Mucosa of rectum (tissue), 2 donors: Measurements from ENCODE around the gene FHOD3.

Source experiments
- H3K27ac ChIP-seq, 2 donors: one replicate each; pipeline ENCODE4 v1.7.0; 2013; ENCODE audit warnings: inconsistent platforms in 2 of 2, low read depth in 2 of 2, low read length in 2 of 2
- H3K27me3 ChIP-seq, 2 donors: one replicate each; pipeline ENCODE4 v1.7.0; 2013; ENCODE audit warnings: low read length in 2 of 2; ENCODE audit not compliant: control insufficient read depth in 2 of 2, insufficient read depth in 2 of 2
- H3K36me3 ChIP-seq, 2 donors: one replicate each; pipeline ENCODE4 v1.7.0; 2013; ENCODE audit warnings: low read length in 2 of 2; ENCODE audit not compliant: control insufficient read depth in 2 of 2, insufficient read depth in 2 of 2
- H3K4me1 ChIP-seq, 2 donors: one replicate each; pipeline ENCODE4 v1.7.0; 2013; ENCODE audit warnings: low read length in 2 of 2, mild to moderate bottlenecking in 1 of 2; ENCODE audit not compliant: control insufficient read depth in 2 of 2, insufficient read depth in 2 of 2
- H3K4me3 ChIP-seq, 2 donors: one replicate each; pipeline ENCODE4 v1.7.0; 2013; ENCODE audit warnings: low read length in 2 of 2
- H3K9ac ChIP-seq, 2 donors: one replicate each; pipeline ENCODE4 v1.7.0; 2013; ENCODE audit warnings: low read length in 2 of 2, low read depth in 1 of 2, mild to moderate bottlenecking in 1 of 2
- H3K9me3 ChIP-seq, 2 donors: one replicate each; pipeline ENCODE4 v1.7.0; 2013; ENCODE audit warnings: low read length in 2 of 2; ENCODE audit not compliant: control insufficient read depth in 2 of 2
- donor health status: healthy.
- donor health status: Normal muscosa, but diverticular disease.

FHOD3 gene

GRCh38 chr18:36436387-36436786 lies 138.9 kb downstream of the FHOD3 start:
- Histone ChIP-seq H3K9me3 (no peaks in the 10 kb centered on the region), H3K27ac (no peak overlapping the region), H3K4me1 (no peaks in the 10 kb centered on the region), H3K4me3 (no peak overlapping the region), H3K9ac (no peak overlapping the region), H3K36me3 (no peaks in the 10 kb centered on the region), H3K27me3 (no peaks in the 10 kb centered on the region)

GRCh38 chr18:36440614-36441013 lies 143.1 kb downstream of the FHOD3 start:
- no peak overlapping the region for H3K27ac ChIP-seq
- H3K36me3 ChIP-seq = no peaks in the 10 kb centered on the region
- no peaks in the 10 kb centered on the region for H3K4me1 ChIP-seq
- no peak overlapping the region for H3K4me3 ChIP-seq
- no peak overlapping the region for H3K9ac ChIP-seq
- no peaks in the 10 kb centered on the region for H3K9me3 ChIP-seq
- no peaks in the 10 kb centered on the region for H3K27me3 ChIP-seq

GRCh38 chr18:36441426-36442240 lies 144.1 kb downstream of the FHOD3 start:
- Histone ChIP-seq H3K9ac (no peak overlapping the region), H3K4me3 (no peak overlapping the region), H3K36me3 (no peaks in the 10 kb centered on the region), H3K27ac (peak overlapping the region; percentile 14 to 18), H3K27me3 (no peaks in the 10 kb centered on the region), H3K4me1 (no peaks in the 10 kb centered on the region), H3K9me3 (no peaks in the 10 kb centered on the region)

- Histone ChIP-seq H3K27me3 (no peaks in the 10 kb centered on the region), H3K4me1 (no peaks in the 10 kb centered on the region), H3K27ac (no peak overlapping the region), H3K4me3 (no peak overlapping the region), H3K9me3 (no peaks in the 10 kb centered on the region), H3K36me3 (no peaks in the 10 kb centered on the region), H3K9ac (no peak overlapping the region)
Observed at GRCh38 chr18:36442717-36443116, 145.2 kb downstream of the FHOD3 start.

GRCh38 chr18:36446059-36446458 lies 148.5 kb downstream of the FHOD3 start:
- no peaks in the 10 kb centered on the region for H3K36me3 ChIP-seq
- H3K27ac ChIP-seq = no peak overlapping the region
- no peaks in the 10 kb centered on the region for H3K27me3 ChIP-seq
- no peaks in the 10 kb centered on the region for H3K9me3 ChIP-seq
- no peaks in the 10 kb centered on the region for H3K4me1 ChIP-seq
- no peak overlapping the region for H3K9ac ChIP-seq
- H3K4me3 ChIP-seq = no peak overlapping the region

GRCh38 chr18:36448384-36449290 lies 151.1 kb downstream of the FHOD3 start:
- H3K9ac ChIP-seq = no peak overlapping the region
- H3K27me3 ChIP-seq = no peaks in the 10 kb centered on the region
- no peak overlapping the region for H3K4me3 ChIP-seq
- no peaks in the 10 kb centered on the region for H3K4me1 ChIP-seq
- H3K36me3 ChIP-seq = no peaks in the 10 kb centered on the region
- H3K9me3 ChIP-seq = no peaks in the 10 kb centered on the region
- no peak overlapping the region for H3K27ac ChIP-seq

- Histone ChIP-seq H3K27ac (no peak overlapping the region), H3K27me3 (no peaks in the 10 kb centered on the region), H3K9me3 (no peaks in the 10 kb centered on the region), H3K4me3 (no peak overlapping the region), H3K4me1 (no peaks in the 10 kb centered on the region), H3K36me3 (no peaks in the 10 kb centered on the region), H3K9ac (no peak overlapping the region)
Observed at GRCh38 chr18:36449451-36449850, 151.9 kb downstream of the FHOD3 start.

- Histone ChIP-seq H3K4me3 (no peak overlapping the region), H3K9me3 (no peaks in the 10 kb centered on the region), H3K36me3 (no peaks in the 10 kb centered on the region), H3K27me3 (no peaks in the 10 kb centered on the region), H3K4me1 (no peaks in the 10 kb centered on the region), H3K27ac (no peak overlapping the region), H3K9ac (no peak overlapping the region)
Observed at GRCh38 chr18:36450264-36450663, 152.8 kb downstream of the FHOD3 start.

GRCh38 chr18:36451454-36452251 lies 154.1 kb downstream of the FHOD3 start:
- H3K36me3 ChIP-seq = no peaks in the 10 kb centered on the region
- H3K27me3 ChIP-seq = no peaks in the 10 kb centered on the region
- H3K27ac ChIP-seq = no peak overlapping the region
- H3K4me3 ChIP-seq = no peak overlapping the region
- no peaks in the 10 kb centered on the region for H3K4me1 ChIP-seq
- H3K9me3 ChIP-seq = no peaks in the 10 kb centered on the region
- no peak overlapping the region for H3K9ac ChIP-seq
